Hepatocyte (in vitro differentiated cells): Measurements from ENCODE around the gene WNT3A. TPM values are rescaled to one million over a fixed set of nuclear protein-coding genes. Genes with fewer than 3 reads are reported as not detected.

Experiments
- DNase-seq: peaks from one replicate; pipeline ENCODE4 v3.0.0-alpha.2; 2016; ENCODE audit warnings: low spot score
- H2AFZ ChIP-seq: fragments of 200-600 bp; sonication (generic); 2 replicates; pipeline ENCODE4 v1.6.0; 2016; ENCODE audit warnings: antibody characterized with exemption, mild to moderate bottlenecking
- H3K27ac ChIP-seq: fragments of 200-600 bp; sonication (generic); 2 replicates; pipeline ENCODE4 v1.5.1; 2016; ENCODE audit warnings: mild to moderate bottlenecking
- H3K27me3 ChIP-seq: fragments of 200-600 bp; sonication (generic); 2 replicates; pipeline ENCODE4 v1.6.1; 2016
- H3K36me3 ChIP-seq: fragments of 200-600 bp; sonication (generic); replicated peaks from 2 replicates; pipeline ENCODE4 v1.5.1; 2016; ENCODE audit warnings: low read depth; ENCODE audit not compliant: insufficient read depth
- H3K4me1 ChIP-seq: fragments of 200-600 bp; sonication (generic); 2 replicates; pipeline ENCODE4 v1.5.1; 2016; ENCODE audit warnings: mild to moderate bottlenecking, moderate library complexity; ENCODE audit not compliant: insufficient read depth
- H3K4me2 ChIP-seq: fragments of 200-600 bp; sonication (generic); 2 replicates; pipeline ENCODE4 v1.6.0; 2016
- H3K4me3 ChIP-seq: fragments of 200-600 bp; sonication (generic); 2 replicates; pipeline ENCODE4 v1.5.1; 2016; ENCODE audit warnings: mild to moderate bottlenecking
- H3K79me2 ChIP-seq: fragments of 200-600 bp; sonication (generic); 2 replicates; pipeline ENCODE4 v1.6.0; 2017; ENCODE audit warnings: mild to moderate bottlenecking
- H3K9me2 ChIP-seq: fragments of 200-600 bp; sonication (generic); replicated peaks from 2 replicates; pipeline ENCODE4 v1.6.0; 2017; ENCODE audit warnings: mild to moderate bottlenecking; ENCODE audit not compliant: insufficient read depth
- H3K9me3 ChIP-seq: fragments of 200-600 bp; sonication (generic); 2 replicates; pipeline ENCODE4 v1.5.1; 2016; ENCODE audit warnings: low read depth, mild to moderate bottlenecking
- H4K20me1 ChIP-seq: fragments of 200-600 bp; sonication (generic); 2 replicates; pipeline ENCODE4 v1.6.0; 2016; ENCODE audit warnings: mild to moderate bottlenecking; ENCODE audit not compliant: insufficient read depth, poor library complexity, severe bottlenecking
- EZH2 ChIP-seq: fragments of 200-600 bp; sonication (generic); IDR thresholded peaks from 2 replicates; pipeline ENCODE4 v1.6.1; 2016; ENCODE audit warnings: antibody characterized with exemption, mild to moderate bottlenecking, borderline replicate concordance
- EZH2phosphoT487 ChIP-seq: fragments of 200-600 bp; sonication (generic); IDR thresholded peaks from one replicate; pipeline ENCODE4 v1.6.1; 2018; ENCODE audit warnings: antibody characterized with exemption, mild to moderate bottlenecking, low read depth, moderate library complexity; ENCODE audit not compliant: unreplicated experiment, severe bottlenecking
- WGBS: methylation state at CpG from one replicate; pipeline ENCODE4 v1.1.6; 2016; ENCODE audit warnings: low lambda C conversion rate; ENCODE audit errors: missing lambda C conversion rate; 5-methylcytosine and 5-hydroxymethylcytosine counted together
- polyA plus RNA-seq: library from polyadenylated mRNA; unstranded; fragments of >200 nt; fragmentation: Nextera tagmentation; extraction: Ambion mirVana; gene quantifications from 2 replicates; pipeline ENCODE4 v1.2.1, GENCODE V29; 2016
- total RNA-seq: library from RNA; depleted of rRNA; stranded (reverse); fragments of >200 nt; gene quantifications from 2 replicates; pipeline ENCODE4 v1.2.3, GENCODE V29; 2014
- TF ChIP-seq, protein P1 (sequence below): fragments of 200-600 bp; sonication (generic); IDR thresholded peaks from 2 replicates; pipeline ENCODE4 v1.5.1; 2016; ENCODE audit warnings: antibody characterized with exemption, mild to moderate bottlenecking; ENCODE audit not compliant: poor library complexity

WNT3A gene
- total and polyA plus RNA-seq, 2 experiments from 2014 or later: 0.03 TPM; not detected in 1

DNA sequence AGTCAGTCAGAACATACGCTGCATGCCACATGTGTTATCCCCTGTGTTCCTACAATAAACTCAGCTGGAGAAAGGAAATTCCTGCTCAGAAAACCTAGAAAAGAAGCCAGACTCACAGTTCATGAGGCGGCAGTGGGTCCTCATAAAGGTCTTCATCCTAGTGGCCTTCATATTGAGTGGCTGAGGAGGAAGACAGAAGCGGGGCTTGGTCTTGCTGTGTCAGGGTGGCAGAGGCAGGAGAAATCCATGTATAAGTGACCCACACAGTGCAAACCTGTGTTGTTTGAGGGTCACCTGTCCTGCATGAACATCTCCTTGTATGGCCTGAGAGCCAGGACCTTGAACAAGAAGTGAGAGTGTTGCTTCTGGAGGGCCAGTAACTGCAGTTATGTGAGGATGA lies 4.0 kb upstream of the WNT3A start:
- Histone ChIP-seq H3K4me3 (no peak overlapping the region), H3K4me1 (peaks cover 7% of the 10 kb centered on the region), H2AFZ (no peak overlapping the region), H3K27me3 (peaks cover 52% of the 10 kb centered on the region), H3K27ac (no peak overlapping the region), H3K9me2 (no peaks in the 10 kb centered on the region), H3K4me2 (no peak overlapping the region), H3K36me3 (no peaks in the 10 kb centered on the region), H3K9me3 (no peaks in the 10 kb centered on the region), H4K20me1 (no peaks in the 10 kb centered on the region), H3K79me2 (no peaks in the 10 kb centered on the region)
- no peak for DNase-seq
- 88% methylated on average over 3 of the region's 3 CpGs for WGBS
- TF ChIP-seq EZH2phosphoT487 (no peak), EZH2 (no peak)
- TF ChIP-seq, protein P1, sequence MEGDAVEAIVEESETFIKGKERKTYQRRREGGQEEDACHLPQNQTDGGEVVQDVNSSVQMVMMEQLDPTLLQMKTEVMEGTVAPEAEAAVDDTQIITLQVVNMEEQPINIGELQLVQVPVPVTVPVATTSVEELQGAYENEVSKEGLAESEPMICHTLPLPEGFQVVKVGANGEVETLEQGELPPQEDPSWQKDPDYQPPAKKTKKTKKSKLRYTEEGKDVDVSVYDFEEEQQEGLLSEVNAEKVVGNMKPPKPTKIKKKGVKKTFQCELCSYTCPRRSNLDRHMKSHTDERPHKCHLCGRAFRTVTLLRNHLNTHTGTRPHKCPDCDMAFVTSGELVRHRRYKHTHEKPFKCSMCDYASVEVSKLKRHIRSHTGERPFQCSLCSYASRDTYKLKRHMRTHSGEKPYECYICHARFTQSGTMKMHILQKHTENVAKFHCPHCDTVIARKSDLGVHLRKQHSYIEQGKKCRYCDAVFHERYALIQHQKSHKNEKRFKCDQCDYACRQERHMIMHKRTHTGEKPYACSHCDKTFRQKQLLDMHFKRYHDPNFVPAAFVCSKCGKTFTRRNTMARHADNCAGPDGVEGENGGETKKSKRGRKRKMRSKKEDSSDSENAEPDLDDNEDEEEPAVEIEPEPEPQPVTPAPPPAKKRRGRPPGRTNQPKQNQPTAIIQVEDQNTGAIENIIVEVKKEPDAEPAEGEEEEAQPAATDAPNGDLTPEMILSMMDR: no peak

DNA sequence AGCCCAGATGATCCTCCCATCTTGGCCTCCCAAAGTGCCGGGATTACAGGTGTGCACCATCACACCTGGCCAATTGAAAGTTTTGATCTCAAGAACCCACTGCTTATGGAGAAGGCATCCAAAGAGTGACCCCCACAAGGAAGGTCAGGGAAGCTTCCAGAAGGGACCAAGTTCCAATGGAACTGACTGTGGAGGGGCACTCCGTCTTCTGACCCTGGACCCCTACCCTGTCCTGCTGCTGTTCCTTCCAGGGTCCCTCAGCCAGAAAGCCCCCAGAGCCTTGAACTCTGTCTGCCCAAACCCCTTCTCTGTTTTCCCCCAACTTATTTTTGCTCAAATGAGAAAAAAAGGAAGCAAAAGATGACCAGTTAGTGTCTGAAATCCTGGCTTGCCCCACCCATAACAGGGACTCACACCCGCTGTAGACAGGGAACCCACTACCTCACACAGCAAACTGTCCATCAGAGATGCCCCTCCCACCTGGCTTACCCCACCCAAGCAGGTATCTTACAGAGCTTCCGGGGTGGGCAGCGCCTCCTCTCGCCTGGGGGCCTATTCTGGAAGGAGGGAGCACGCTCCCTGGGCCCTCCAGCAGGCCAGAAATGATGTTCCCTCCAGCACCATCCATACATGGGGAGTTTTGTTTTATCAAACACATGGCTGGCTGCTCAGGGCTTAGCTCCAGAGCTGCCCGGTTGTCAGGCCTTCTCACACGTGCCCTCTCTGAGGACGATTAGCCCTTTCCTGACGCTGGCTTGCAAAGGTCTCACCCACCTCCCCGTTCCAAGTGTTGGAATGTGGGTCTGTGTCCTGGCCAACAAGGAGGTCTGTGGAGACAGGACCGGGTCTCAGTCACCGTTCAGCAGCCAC lies 3.1 kb upstream of the WNT3A start:
- H3K9me3 ChIP-seq: no peaks in the 10 kb centered on the region
- TF ChIP-seq, protein P1: no peak
- TF ChIP-seq EZH2 (no peak), EZH2phosphoT487 (no peak)
- peaks cover 61% of the 10 kb centered on the region for H3K27me3 ChIP-seq
- no peak overlapping the region for H3K27ac ChIP-seq
- H3K4me3 ChIP-seq: no peak overlapping the region
- no peak overlapping the region for H3K4me2 ChIP-seq
- H2AFZ ChIP-seq: no peak overlapping the region
- H3K36me3 ChIP-seq: no peaks in the 10 kb centered on the region
- no peak for DNase-seq
- no peaks in the 10 kb centered on the region for H3K79me2 ChIP-seq
- H4K20me1 ChIP-seq: no peaks in the 10 kb centered on the region
- WGBS: 69% methylated on average over 14 of the region's 14 CpGs
- no peaks in the 10 kb centered on the region for H3K9me2 ChIP-seq
- H3K4me1 ChIP-seq: peaks cover 7% of the 10 kb centered on the region

DNA sequence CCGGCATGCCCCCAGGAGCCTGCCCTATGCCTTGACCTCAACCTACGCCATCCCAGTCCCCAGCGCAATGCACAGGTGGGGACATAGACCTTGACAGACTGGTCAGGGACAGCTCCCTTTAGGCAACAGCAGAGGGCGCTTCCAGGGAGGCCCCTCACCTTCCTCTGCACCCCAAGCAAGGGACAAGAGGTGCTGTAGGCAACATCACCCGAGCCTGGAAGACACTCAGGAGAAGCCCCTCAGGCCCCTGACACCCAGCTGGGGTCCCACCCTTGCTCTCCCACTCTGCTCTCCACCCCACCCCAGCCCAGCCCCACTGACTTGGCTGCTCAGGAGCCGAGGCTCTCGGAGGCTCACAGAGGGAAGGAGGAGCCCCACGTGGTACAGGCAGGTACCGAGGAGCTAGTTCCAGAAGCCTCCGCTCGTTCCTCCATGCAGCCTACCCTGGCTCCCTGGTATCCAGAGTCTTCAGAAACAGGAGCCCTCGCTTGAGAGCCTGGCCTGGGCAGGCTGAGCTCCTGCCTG lies 2.4 kb upstream of the WNT3A start:
- Histone ChIP-seq H3K36me3 (no peaks in the 10 kb centered on the region), H3K79me2 (no peaks in the 10 kb centered on the region), H3K4me3 (no peak overlapping the region), H4K20me1 (no peaks in the 10 kb centered on the region), H3K27ac (no peak overlapping the region), H3K4me1 (peaks cover 7% of the 10 kb centered on the region), H3K9me3 (no peaks in the 10 kb centered on the region), H3K27me3 (peaks cover 68% of the 10 kb centered on the region), H2AFZ (no peak overlapping the region), H3K4me2 (peak overlapping the region; percentile 64), H3K9me2 (no peaks in the 10 kb centered on the region)
- TF ChIP-seq, protein P1: peak; percentile 58
- TF ChIP-seq EZH2phosphoT487 (no peak), EZH2 (no peak)
- WGBS: 7% methylated on average over 12 of the region's 12 CpGs
- peak; percentile 60 for DNase-seq
